Stimulated activated CD8-positive, alpha-beta memory T cell treated with anti-CD3 and anti-CD28 coated beads, Interleukin-7, amount 100 ng/mL, for 1 hour (primary cell): ENCODE measurements around the gene KRT75.

Experiments used
- DNase-seq, 2 donors: peaks; one replicate each; pipeline ENCODE4 v3.0.0-alpha.2; 2020; ENCODE audit warnings: low read depth in 2 of 2

The KRT75 gene

DNA sequence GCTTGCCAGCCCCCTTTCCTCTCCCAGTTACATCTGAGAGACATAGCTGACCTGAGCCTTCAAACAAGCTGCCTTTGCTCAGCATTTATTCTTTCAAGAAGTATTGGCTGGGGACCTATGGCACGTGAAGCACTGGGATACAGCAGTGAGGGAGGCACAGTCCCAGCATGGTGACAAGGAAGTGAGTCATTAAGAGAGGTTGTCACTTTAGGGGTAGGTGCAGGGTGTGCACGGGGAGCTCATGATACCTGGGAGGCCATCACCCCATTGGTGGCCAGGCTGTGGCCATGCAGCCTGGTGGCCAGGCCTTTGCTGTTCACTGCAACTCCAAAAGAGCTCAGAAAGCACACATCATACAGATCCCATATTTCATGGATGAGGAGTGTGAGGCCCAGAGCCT is 5.7 kb upstream of the KRT75 start:
- no peak for DNase-seq

DNA sequence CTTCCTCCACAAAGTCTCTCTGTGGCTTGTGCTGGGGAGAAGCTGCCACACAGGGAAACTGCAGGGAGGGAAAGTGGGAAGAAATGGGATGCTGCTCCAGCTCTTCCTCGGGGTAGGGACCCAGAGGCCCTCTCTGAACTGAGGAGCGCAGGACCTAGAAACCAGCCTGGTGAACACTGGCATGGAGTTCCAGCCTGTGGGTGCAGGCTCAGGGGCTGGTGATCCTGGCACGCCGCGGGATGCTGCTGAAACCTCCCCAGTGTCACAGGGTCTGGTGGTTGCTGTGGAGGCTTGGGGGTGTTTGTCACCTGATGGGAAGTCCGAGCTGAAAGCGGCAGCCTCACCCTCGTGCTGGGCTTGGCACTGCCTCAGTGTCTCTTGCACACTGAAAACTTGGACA is 5.2 kb upstream of the KRT75 start:
- DNase-seq = no peak

DNA sequence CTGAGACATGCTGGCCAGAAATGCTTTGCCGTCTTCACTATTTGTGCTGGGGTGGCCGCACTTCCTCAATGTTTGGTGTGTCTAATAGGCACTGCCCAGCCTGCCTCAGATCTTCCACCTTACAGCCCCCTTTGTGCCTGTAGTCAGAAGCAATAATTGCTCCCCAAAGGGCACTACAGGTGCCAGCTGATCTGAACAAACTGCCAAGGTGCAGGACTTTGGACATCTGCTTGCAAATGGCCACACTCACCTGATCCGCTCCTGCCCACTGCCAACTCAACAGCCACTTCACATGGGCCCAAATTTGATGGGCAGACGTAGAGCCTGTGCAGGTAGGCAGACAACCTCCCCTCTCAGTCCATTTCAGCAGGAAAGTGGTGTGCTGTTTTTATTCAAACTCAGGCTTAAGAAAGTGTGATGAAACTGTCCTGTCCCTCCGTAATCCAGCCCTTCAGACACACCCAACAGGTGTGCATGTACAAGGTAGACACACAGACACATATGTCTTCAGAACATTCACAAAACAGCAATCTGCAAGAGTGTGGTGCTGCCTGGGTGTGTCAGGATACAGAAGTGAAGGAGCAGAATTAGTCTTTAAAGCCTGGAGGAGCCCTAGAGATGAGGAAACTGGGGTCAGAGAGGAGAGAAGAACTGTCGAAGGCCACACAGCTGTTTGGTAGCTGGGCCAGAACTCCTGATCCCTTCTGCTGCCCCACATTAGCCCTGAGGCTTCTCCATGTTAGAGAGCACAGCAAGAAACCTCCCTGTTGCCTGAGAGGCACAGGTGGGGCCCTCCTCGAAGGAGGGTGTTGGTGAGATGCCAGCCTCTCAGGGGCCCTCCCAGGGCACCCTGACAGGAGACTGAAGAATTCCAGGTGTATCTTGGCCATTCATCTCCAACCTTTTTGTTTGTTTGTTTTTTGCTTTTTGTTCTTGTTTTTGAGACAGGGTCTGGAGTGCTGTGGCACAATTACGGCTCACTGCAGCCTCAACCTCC is 4.4 kb upstream of the KRT75 start:
- DNase-seq = no peak

DNA sequence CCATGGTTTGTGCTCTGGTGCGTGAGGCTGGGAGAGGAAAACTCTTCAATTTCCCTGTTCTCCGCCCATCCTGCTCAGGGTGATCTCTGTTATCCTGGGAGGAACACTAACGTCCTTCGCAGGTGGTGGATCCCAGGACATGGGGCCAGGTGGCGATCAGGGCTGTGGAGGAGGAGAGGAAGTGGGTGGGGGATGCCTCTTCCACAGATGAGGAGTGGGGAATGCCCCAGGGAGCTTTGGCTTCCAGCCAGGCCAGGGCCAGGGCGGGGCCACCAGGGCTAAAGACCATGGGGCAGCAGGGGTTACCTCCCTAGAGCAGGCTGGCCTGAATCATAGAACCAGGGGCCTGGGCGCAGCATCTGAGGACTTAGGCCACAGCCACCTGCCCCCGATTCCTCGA is 3.3 kb upstream of the KRT75 start:
- no peak for DNase-seq

DNA sequence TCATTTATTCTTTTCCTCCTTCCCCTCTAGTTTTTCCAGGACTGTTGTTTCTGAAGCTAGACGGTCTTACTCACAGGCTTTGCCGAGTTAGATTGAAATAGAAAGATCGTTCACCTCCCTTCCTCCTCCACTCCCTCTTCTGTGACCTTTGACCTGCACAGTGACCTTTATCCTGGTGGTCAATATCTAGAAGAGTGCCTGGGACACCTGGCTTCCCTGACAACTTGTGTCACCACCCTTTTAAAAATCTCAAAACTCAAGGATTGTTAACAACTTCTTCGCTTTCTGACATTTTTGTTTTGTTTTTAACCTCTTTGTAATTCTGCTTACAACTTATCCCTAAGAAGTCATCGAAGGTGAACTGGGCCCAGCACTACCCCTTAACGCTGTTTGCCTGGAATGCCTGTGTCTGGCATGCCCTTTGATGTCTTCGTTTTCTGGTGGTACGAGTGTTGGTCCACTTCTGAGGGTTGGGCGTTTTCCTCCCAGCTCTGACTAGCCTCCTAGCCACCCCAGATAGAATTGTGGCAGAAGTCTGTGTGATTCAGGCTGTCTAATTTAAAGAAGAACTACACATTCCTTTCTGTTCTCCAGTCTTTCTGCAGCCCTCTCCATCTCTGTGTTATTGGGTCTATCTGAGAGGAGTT is 2.8 kb upstream of the KRT75 start:
- no peak for DNase-seq

DNA sequence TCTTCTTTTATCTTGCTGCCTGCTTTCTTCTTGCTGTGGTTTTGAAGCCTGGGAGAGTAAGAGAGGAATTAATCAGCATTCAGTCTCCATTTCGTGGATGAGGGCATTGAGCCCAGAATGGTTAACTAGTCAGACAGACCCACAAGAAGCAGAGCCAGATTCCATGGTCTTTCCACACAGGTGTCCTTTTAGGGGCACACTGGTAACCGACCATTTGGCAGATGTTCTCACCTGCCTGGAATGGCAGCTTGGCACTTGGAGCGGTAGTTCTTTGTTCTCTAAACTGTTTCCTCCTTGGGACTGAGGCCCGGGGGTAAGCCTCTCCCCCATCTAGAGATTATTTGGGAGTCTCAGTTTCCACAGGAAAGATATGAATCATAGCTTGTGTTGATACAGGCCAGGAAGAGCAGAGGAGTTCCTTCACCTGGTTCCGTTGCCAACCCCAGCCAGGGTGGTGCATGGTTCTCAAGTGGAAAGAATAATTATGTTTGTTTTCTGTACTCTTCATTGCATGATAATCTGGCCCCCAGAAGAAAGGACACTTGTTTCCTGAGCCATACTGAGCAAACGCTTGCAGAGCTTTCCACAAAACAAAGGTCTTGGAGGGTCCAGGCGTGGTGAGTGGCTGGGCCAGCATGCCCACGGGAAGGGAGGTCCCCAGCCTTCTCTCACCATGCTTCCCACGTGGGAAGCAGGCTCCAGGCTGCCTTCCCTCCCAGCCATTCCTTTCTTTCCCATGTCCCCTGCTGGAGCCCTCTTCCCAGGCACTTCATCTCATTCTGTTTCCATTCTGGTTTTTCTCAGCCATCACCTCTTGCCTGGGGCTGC is 2.0 kb upstream of the KRT75 start:
- no peak for DNase-seq

DNA sequence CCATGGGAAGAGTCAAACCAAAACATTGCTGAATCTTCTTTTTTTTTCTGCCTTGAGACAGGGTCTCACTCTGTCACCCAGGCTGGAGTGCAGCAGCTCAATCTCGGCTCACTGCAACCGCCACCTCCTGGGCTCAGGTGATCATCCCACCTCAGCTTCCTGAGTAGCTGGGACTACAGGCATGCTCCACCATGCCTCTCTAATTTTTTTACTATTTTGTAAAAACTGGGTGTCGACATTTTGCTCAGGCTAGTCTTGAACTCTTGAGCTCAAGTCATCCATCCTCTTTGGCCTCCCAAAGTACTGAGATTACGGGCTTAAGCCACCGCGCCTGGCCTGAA is 1.5 kb upstream of the KRT75 start:
- DNase-seq = no peak

DNA sequence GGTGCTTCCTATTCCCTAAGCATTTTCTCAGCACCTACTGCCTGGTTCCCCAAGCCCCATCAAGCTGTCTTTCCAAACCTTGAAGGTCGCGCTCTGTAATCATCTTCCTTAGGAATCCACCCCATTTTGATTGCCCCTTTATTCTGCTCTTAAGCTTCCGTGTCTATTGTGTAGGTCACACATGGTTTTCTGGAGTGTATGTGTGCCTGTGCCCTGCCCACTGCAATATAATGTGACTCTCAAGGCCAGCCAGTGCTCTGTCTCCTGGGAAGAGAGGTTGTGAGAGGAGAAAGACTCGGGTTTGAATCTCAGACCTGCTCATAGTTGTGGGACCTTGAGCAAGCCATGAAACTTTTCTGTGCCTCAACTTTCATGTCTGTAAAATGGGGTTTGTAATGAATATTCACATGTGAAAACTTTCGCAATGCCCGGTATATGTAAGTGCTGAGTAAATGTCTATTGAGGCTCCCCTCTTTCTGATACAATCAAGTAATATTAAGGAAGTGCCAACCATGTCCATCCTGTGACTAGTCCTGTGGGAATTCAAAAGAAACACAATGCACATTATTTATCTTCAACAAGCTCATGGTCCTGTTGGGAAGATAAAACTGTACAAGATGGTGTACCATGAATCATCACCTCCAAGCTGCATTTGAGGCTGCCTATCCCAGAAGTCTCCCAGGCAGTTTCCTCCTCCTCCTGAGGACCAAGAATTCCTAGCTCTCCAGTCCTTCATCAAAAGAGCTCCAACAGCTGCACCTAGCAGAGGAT is 774 bp upstream of the KRT75 start:
- no peak for DNase-seq

DNA sequence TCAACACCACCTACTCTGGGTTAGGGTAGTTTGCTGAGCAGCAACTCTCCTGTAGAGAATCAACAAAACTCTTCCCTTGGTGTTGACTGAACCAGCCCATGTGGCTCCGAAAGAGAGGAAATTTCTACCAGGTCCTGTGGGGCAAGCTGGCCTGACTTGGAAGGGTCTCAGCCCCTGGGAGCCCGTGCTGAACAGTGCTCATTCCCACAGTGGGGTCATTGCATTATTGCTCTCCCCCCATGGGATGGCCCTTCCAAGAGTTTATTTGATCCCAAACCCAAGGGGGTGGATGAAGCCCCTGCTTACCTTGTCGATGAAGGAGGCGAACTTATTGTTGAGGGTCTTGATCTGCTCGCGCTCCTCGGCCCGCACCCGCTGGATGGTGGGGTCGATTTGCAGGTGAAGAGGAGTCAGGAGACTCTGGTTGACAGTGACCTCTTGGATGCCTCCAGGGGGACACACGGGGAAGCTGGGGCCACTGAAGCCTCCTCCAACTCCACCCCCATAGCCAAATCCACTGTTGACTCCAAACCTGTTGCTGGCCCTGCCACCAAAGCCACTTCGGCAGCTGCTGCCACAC is 580 bp downstream of the KRT75 start:
- no peak for DNase-seq

DNA sequence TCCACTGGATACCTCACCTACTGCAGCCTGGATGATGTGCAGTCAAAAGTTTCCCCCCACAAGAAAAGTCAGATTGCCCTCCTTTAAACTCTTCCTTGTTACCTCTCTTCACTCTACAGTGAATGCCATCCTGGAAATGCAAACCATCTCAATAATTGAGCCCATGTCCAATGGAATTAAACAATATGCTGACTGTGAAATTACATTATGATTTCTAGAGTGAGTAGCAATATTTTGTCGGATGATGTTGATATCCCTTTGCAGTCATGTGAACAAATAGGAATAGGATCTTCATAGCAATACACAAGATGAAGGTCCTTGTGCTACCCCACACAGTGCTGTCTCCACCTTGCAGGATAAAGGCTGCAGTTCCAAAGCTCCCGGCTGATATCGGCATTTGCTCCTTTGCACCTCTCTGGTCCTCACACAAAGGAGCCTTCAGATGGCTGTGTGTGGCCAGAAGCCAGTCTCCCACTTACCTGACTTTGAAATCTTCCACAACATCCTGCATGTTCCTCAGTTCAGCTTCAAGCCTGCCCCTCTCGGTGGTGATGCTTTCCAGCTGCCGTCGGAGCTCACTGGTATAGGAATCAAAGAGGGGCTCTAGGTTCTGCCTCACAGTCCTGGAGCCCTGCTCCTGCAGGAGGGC is 1.5 kb downstream of the KRT75 start:
- DNase-seq = no peak

DNA sequence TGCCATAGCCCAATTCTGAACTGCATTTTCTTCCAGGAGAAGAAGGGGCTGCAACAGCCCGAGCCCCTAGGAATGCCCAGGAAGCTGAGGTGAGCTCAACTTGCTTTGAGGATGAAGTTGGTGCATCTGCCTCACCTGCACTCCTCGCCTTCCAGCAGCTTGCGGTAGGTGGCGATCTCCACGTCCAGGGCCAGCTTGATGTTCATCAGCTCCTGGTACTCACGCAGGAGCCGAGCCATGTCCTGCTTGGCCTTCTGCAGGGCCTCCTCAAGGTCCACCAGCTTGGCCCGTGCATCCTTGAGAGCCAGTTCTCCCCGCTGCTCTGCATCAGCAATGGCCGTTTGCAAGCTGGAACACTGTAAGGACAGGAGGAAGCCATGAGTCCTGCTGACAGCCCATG is 6.0 kb downstream of the KRT75 start:
- no peak for DNase-seq

DNA sequence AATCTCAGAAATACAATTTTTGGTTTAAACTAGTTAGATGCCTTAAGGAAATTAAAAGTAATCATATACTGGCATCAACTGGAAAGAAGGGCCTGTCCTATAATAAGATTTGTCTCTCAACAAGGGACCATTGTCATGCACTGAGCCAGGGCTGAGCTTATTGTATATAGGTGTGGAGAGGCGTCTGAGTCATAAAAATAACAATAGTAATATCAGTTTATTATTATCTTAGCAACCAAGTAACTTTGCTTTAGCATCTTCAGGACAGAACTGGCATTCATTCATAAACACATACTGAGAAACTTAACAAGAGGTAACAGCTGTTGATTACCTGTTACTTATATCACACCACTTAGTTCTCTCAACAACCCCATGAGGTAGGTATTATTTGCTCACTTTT is 7.1 kb downstream of the KRT75 start:
- no peak for DNase-seq

DNA sequence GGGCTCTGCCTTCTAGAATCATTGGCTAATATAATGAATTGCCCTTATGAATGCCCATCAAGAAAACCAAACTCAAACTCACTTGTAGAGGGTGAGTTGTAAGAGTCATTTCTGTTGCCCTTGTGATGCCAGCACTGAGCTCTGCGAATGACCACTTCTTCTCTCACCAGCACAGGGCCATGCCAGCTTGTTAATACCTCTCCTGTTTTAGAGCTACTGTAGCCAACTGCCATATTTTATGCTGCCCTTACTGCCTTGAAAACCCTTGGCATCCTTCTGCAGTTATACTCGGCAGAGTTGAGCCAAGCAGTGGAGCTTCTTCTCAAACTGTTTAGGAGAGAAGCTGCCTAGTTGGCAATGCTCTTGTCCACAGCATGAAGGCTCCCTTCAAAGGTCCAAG is 8.1 kb downstream of the KRT75 start:
- DNase-seq = no peak

DNA sequence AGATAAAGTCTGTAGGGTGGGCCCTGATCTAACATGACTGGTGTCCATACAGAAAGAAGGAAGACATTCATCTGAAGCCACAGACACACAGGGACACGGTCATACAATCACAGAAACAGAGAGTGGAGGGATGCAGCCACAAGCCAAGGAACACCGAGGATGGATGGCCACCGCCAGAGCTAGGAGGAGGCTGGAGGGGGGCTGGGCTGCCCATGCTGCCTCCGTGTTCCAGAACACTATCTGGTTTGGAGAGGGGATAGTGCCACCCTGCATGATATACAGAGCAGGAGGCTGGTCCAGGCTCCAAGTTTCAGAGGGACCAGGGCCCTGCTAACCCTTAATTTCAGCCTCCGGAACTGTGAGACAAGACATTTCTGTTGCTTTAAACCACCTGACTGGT is 8.7 kb downstream of the KRT75 start:
- DNase-seq = no peak

DNA sequence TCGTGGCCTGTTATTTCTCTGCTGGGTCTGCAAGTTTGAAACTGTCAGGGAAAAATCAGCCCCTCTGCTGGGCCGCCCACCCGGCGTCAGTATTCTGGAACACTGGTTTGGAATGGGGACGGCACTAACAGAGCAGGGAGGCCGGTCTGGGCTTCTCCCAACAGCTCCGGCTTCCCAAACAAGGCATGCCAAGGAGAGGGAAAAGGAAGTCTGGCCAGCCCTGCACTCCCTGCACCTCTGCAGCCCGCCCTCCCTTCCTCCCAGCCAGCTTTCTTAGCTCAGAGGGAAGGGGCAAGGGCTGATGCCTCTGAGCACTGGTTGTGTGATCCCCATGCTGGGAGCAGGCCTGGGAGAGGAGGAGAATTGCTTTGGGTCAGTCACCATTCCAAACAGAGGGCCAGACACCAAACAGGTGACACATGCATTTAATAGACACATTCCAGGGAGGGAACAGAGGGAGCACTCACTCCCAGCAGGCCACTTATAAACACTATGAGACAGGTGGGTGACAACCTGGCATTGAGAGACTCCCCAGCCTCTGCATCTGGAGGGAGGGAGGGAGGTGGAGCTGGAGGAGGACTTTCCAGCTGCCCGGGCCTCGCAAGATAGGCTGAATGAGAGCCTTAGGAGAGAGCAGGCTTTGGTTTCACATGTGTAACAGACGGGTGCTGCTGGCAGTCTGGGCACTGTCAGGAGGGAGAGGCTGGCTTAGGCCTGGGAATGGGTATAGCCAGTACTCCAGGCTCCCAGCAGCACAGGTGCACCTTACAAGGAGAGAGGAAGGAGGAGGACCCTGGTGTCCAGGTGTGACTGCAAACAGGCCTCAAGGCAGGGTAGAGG is 10.3 kb downstream of the KRT75 start:
- DNase-seq = no peak

DNA sequence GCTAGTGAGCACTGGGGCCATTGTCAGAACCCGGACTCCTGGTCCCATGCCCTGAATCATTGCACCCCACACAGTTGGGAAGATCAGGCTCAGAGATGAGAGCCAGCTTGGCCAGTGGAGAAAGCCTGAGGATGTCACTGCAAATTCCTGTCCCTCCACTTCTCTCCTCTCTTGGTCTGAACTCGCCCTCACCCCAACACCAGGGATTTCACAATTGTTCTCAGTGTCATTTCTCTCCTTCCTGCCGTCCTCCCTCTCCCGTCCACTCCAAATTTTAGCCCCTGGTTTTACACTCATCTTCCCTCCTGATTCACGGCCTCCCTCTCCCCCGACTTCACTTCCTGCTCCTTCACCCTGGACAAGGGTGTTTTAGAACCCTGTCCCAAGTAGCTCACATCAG is 11.1 kb downstream of the KRT75 start:
- no peak for DNase-seq

DNA sequence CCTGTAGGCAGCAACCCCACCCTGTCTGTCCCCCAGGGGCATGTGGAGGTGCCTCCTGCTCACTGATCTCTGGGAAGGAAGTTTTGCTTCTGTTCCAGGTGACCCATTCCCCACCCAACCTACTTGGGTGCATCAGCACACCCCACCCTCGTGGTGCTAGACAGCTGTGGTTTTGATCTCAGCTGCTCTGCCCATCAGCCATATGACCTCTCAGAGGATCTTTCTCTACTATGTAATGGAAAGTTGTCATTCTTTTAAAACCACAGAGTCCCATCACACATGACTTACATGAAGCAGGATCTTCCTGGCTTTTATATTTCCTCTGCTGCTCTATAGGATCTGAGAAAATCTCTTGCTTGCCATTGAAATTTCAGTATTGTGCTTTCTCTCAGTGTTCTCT is 14.5 kb downstream of the KRT75 start:
- DNase-seq = no peak

DNA sequence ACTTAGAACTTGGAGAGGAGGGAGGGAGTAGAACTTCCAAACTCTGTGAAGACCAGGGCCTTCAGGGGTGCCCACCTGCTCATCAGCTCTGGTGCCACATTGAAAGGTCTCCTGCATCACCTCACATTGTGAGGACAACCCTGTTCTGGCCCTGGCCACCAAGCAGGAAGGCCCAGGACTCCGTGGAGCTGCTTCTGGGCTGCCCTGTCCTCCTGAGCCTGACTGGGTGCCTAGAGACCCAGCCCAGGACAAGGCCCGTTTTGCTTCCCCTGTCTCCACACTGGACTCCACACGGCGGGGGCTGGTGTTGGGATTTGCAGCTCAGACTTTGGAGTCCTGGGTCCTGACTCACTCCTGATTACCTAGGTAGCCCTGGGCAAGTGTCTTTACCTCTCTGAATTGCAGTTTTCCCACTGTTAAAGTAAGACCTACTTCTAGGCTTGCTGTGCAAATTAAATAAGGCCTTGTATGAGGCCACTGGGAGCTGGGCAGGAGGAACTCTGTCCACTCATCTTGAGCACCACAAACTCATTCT is 15.5 kb downstream of the KRT75 start:
- DNase-seq = no peak

DNA sequence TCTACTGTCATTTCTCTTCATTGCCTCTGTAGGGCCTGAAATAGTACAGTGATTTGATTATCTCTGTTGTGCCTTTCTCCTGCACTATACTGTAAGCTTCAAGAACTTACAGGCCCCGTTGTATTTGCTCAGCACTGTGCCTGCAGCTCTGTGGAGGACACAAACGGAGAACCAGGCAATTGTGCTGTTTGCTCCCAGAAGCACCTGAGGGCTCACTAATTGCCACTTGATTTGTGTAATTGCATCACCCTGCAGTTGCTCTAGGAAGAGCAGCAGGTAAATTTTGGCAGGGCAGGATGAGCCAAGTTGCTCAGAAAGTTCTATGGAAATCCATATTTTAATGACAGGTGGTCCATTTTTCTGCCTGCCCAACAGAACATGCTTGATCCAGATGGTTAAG is 16.4 kb downstream of the KRT75 start:
- no peak for DNase-seq

DNA sequence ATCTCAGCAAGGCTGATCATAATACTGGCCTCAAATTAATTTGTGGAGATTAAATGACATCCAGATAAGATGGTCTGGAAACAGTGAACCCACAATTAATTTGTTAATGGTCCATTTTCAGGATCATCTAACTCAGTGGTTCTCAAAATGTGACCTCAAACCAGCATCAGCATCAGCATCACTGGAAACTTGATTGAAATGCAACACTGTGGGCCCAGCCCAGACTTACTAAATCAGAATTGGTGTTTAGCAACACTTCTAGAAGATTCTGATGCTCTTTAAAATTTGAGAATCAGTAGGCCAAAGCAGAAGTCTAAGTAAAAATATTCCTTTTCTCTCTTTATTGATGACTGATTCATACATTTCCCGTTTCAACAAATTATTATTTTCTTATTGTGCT is 17.4 kb downstream of the KRT75 start:
- no peak for DNase-seq
